Neural cell (in vitro differentiated cells): ENCODE measurements around the gene NAALADL1. TPM values are rescaled to one million over a fixed set of nuclear protein-coding genes. Genes with fewer than 3 reads are reported as not detected.

ENCODE experiments used
- H2AFZ ChIP-seq: fragments of 200-600, 300-800 bp; sonication (generic), shearing (Covaris generic); 2 replicates; pipeline ENCODE4 v1.6.0; 2014; ENCODE audit warnings: low read depth, mild to moderate bottlenecking, antibody characterized with exemption, low read length, moderate library complexity
- H3F3A ChIP-seq: fragments of 200-600 bp; shearing (Covaris generic); 2 replicates; pipeline ENCODE4 v1.6.1; 2016; ENCODE audit warnings: mild to moderate bottlenecking, moderate library complexity, mixed read lengths, antibody characterized with exemption, low read length; ENCODE audit not compliant: insufficient read depth, poor library complexity, severe bottlenecking
- H3K27ac ChIP-seq: fragments of 200-600, 300-800 bp; sonication (generic), shearing (Covaris generic); 2 replicates; pipeline ENCODE4 v1.5.1; 2014; ENCODE audit warnings: mild to moderate bottlenecking, low read length, moderate library complexity
- H3K27me3 ChIP-seq: fragments of 300-800, 200-600 bp; sonication (generic), shearing (Covaris generic); 2 replicates; pipeline ENCODE4 v1.6.0; 2014; ENCODE audit warnings: mild to moderate bottlenecking, low read depth, low read length, moderate library complexity; ENCODE audit not compliant: insufficient read depth
- H3K36me3 ChIP-seq: fragments of 300-800, 200-600 bp; sonication (generic), shearing (Covaris generic); 2 replicates; pipeline ENCODE4 v1.5.1; 2014; ENCODE audit warnings: mild to moderate bottlenecking, antibody characterized with exemption, low read length, moderate library complexity; ENCODE audit not compliant: insufficient read depth
- H3K4me2 ChIP-seq: fragments of 300-800, 200-600 bp; sonication (generic), shearing (Covaris generic); 2 replicates; pipeline ENCODE4 v1.6.0; 2014; ENCODE audit warnings: mild to moderate bottlenecking, low read length
- H3K4me3 ChIP-seq: fragments of 300-800, 200-600 bp; sonication (generic), shearing (Covaris generic); 2 replicates; pipeline ENCODE4 v1.5.1; 2014; ENCODE audit warnings: mild to moderate bottlenecking, low read length, moderate library complexity
- H3K79me2 ChIP-seq: fragments of 200-600 bp; shearing (Covaris generic); replicated peaks from 2 replicates; pipeline ENCODE4 v1.6.0; 2014; ENCODE audit warnings: mild to moderate bottlenecking, low read length, moderate library complexity; ENCODE audit not compliant: insufficient read depth
- H3K9ac ChIP-seq: fragments of 300-800, 200-600 bp; sonication (generic), shearing (Covaris generic); 2 replicates; pipeline ENCODE4 v1.6.1; 2016; ENCODE audit warnings: mild to moderate bottlenecking, low read length, mixed read lengths
- H3K9me2 ChIP-seq: fragments of 200-600 bp; shearing (Covaris generic); 2 replicates; pipeline ENCODE4 v1.6.1; 2016; ENCODE audit warnings: mild to moderate bottlenecking, low read length, mixed read lengths; ENCODE audit not compliant: insufficient read depth
- H3K9me3 ChIP-seq: fragments of 200-600, 300-800 bp; sonication (generic), shearing (Covaris generic); 2 replicates; pipeline ENCODE4 v1.6.1; 2016; ENCODE audit warnings: mild to moderate bottlenecking, mixed run types, low read length, moderate library complexity, mixed read lengths
- H4K20me1 ChIP-seq: fragments of 200-600 bp; shearing (Covaris generic); 2 replicates; pipeline ENCODE4 v1.6.1; 2016; ENCODE audit warnings: mild to moderate bottlenecking, mixed run types; ENCODE audit not compliant: insufficient read depth
- CTCF ChIP-seq: fragments of 450-650 bp; IDR thresholded peaks from 2 replicates; pipeline ENCODE4 v1.5.1; 2014; ENCODE audit warnings: antibody characterized with exemption, mild to moderate bottlenecking, moderate library complexity; ENCODE audit not compliant: poor library complexity, severe bottlenecking
- EP300 ChIP-seq: fragments of 450-650 bp; conservative IDR thresholded peaks from 2 replicates; pipeline ENCODE4 v1.6.1; 2014; ENCODE audit warnings: antibody characterized with exemption, mild to moderate bottlenecking, moderate library complexity; ENCODE audit not compliant: poor library complexity, severe bottlenecking
- EZH2 ChIP-seq: fragments of 200-600, 300-800 bp; shearing (Covaris generic), sonication (generic); IDR thresholded peaks from 2 replicates; pipeline ENCODE4 v1.6.1; 2014; ENCODE audit warnings: antibody characterized with exemption, low read length, borderline replicate concordance, mild to moderate bottlenecking; ENCODE audit not compliant: insufficient read depth, poor library complexity, severe bottlenecking
- MXI1 ChIP-seq: fragments of 450-650 bp; conservative IDR thresholded peaks from 2 replicates; pipeline ENCODE4 v1.6.1; 2014; ENCODE audit warnings: antibody characterized with exemption, mild to moderate bottlenecking; ENCODE audit not compliant: poor library complexity, severe bottlenecking
- POLR2AphosphoS5 ChIP-seq: IDR thresholded peaks from 2 replicates; pipeline ENCODE4 v1.6.1; 2012
- RAD21 ChIP-seq: fragments of 450-650 bp; conservative IDR thresholded peaks from 2 replicates; pipeline ENCODE4 v1.6.1; 2014; ENCODE audit warnings: antibody characterized with exemption, mild to moderate bottlenecking, moderate library complexity
- SMC3 ChIP-seq: fragments of 450-650 bp; conservative IDR thresholded peaks from 2 replicates; pipeline ENCODE4 v1.6.1; 2014; ENCODE audit warnings: antibody characterized with exemption, mild to moderate bottlenecking, moderate library complexity; ENCODE audit not compliant: poor library complexity
- TAF1 ChIP-seq: IDR thresholded peaks from 2 replicates; pipeline ENCODE4 v1.6.1; 2012; ENCODE audit warnings: low read depth
- polyA plus RNA-seq: library from polyadenylated mRNA; depleted of rRNA; stranded (reverse); fragments of >200 nt; gene quantifications from 2 replicates; pipeline ENCODE4 v1.2.3, GENCODE V29; 2014
- TF ChIP-seq, protein P1 (sequence below): IDR thresholded peaks from 2 replicates; pipeline ENCODE4 v1.6.1; 2012; ENCODE audit warnings: borderline replicate concordance

NAALADL1 gene
- polyA plus RNA-seq, 1 donor from 2014 or later = not detected

DNA sequence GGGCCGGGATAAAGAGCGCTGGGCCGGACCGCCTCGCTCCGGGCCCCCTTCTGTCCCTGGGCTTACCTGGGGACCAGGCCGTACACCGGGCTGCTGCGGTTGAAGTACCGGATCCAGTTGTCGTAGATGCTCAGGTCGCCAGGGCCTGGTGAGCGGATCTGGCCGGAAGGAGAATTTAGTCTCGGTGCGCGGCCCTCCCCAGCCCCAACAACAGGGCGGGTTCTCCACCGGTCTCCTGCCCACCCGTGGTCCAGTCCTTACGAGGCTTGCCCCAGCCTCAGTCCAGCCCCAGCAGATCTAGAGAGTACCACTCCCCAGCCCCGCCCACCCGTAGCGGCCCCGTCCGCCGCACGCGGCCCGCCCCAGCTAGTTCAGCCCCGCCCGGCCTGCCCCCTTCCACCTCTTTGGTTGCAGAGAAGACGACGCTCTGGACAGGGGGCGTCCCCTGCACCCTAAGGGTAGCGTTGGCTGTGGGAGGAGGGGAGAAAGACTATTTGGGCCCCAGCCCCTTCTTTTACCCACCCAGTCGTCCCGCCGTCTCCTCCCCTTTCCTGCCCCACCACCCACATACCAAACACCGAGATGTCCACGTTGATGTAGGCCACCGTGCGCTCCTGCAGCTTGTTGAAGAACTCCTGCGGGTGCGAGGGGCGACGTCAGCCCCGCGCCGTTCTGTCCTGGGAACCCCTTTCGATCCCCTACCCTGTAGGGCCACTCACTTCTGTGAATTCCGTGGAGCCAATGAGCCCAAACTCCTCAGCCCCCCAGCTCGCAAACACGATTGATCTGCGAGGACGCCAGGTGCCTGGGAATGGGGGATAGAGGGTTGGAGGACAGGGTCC lies 10.6 kb downstream of the NAALADL1 start:
- Histone ChIP-seq H3K4me3 (no peak overlapping the region), H3K4me2 (no peak overlapping the region), H4K20me1 (no peaks in the 10 kb centered on the region), H3F3A (no peaks in the 10 kb centered on the region), H3K9ac (no peak overlapping the region), H3K27me3 (no peaks in the 10 kb centered on the region), H3K79me2 (peaks cover 3% of the 10 kb centered on the region), H3K36me3 (no peaks in the 10 kb centered on the region), H3K9me2 (no peaks in the 10 kb centered on the region), H2AFZ (no peak overlapping the region), H3K27ac (no peak overlapping the region), H3K9me3 (no peaks in the 10 kb centered on the region)
- no peak for TF ChIP-seq EZH2
- no peak for TF ChIP-seq EP300
- no peak for TF ChIP-seq TAF1
- no peak for TF ChIP-seq RAD21
- TF ChIP-seq MXI1 = no peak
- TF ChIP-seq, protein P1, sequence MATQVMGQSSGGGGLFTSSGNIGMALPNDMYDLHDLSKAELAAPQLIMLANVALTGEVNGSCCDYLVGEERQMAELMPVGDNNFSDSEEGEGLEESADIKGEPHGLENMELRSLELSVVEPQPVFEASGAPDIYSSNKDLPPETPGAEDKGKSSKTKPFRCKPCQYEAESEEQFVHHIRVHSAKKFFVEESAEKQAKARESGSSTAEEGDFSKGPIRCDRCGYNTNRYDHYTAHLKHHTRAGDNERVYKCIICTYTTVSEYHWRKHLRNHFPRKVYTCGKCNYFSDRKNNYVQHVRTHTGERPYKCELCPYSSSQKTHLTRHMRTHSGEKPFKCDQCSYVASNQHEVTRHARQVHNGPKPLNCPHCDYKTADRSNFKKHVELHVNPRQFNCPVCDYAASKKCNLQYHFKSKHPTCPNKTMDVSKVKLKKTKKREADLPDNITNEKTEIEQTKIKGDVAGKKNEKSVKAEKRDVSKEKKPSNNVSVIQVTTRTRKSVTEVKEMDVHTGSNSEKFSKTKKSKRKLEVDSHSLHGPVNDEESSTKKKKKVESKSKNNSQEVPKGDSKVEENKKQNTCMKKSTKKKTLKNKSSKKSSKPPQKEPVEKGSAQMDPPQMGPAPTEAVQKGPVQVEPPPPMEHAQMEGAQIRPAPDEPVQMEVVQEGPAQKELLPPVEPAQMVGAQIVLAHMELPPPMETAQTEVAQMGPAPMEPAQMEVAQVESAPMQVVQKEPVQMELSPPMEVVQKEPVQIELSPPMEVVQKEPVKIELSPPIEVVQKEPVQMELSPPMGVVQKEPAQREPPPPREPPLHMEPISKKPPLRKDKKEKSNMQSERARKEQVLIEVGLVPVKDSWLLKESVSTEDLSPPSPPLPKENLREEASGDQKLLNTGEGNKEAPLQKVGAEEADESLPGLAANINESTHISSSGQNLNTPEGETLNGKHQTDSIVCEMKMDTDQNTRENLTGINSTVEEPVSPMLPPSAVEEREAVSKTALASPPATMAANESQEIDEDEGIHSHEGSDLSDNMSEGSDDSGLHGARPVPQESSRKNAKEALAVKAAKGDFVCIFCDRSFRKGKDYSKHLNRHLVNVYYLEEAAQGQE = no peak
- no peak for TF ChIP-seq CTCF
- TF ChIP-seq POLR2AphosphoS5 = no peak
- no peak for TF ChIP-seq SMC3

- no peaks in the 10 kb centered on the region for H3F3A ChIP-seq
- no peak overlapping the region for H3K9ac ChIP-seq
- no peaks in the 10 kb centered on the region for H3K27me3 ChIP-seq
- H3K4me3 ChIP-seq = no peak overlapping the region
- H3K36me3 ChIP-seq = no peaks in the 10 kb centered on the region
- H3K9me3 ChIP-seq = no peaks in the 10 kb centered on the region
- no peak overlapping the region for H3K27ac ChIP-seq
- no peaks in the 10 kb centered on the region for H4K20me1 ChIP-seq
- peaks cover 9% of the 10 kb centered on the region for H3K79me2 ChIP-seq
- H2AFZ ChIP-seq = no peak overlapping the region
- no peaks in the 10 kb centered on the region for H3K9me2 ChIP-seq
- TF ChIP-seq CTCF (no peak), POLR2AphosphoS5 (no peak), EP300 (no peak), MXI1 (no peak), TAF1 (no peak), EZH2 (no peak), RAD21 (no peak), SMC3 (no peak)
- TF ChIP-seq, protein P1 = no peak
- no peak overlapping the region for H3K4me2 ChIP-seq
These were observed 12.6 kb downstream of the NAALADL1 start for GRCh38 chr11:65045728-65046127.
